Stimulated activated CD4-positive, alpha-beta T cell treated with anti-CD3 and anti-CD28 coated beads, Interleukin-4, amount 100 ng/mL, for 48 hours (primary cell): ENCODE results near the gene IRF2BP2.

ENCODE experiments used
- DNase-seq, 2 donors: peaks; one replicate each; pipeline ENCODE4 v3.0.0-alpha.2; 2020; ENCODE audit warnings: low read depth in 2 of 2

IRF2BP2 gene

GRCh38 chr1:234556245-234556943, 53.6 kb downstream of the IRF2BP2 start:
- no peak for DNase-seq

GRCh38 chr1:234555390-234556024, 54.5 kb downstream of the IRF2BP2 start:
- no peak for DNase-seq

GRCh38 chr1:234554698-234555311, 55.2 kb downstream of the IRF2BP2 start:
- no peak for DNase-seq
